GM12878 (cell line): ENCODE data around the gene DNTT. TPM values are rescaled to one million over a fixed set of nuclear protein-coding genes. Genes with fewer than 3 reads are reported as not detected.
A peak's percentile ranks its signal among the peaks of the same experiment; 100 is the strongest.

Source experiments
- BMI1 ChIP-seq: fragments of 450-650 bp; IDR thresholded peaks from 2 replicates; pipeline ENCODE4 v1.6.1; 2016; ENCODE audit warnings: mild to moderate bottlenecking, moderate library complexity, borderline replicate concordance
- CHD1 ChIP-seq: IDR thresholded peaks from 2 replicates; pipeline ENCODE4 v1.6.1; 2012; ENCODE audit warnings: low read depth, low read length, improper control_type of control experiment
- EP300 ChIP-seq, 2 experiments: fragments of 150-350 bp in 1 of 2; IDR thresholded peaks; 2 replicates each; pipeline ENCODE4 v1.6.1; 2011 to 2012; ENCODE audit warnings: low read depth in 2 of 2, low read length in 2 of 2, borderline replicate concordance in 1 of 2, improper control_type of control experiment in 1 of 2, inconsistent platforms in 1 of 2; ENCODE audit not compliant: control insufficient read depth in 1 of 2
- EZH2 ChIP-seq: IDR thresholded peaks from 2 replicates; pipeline ENCODE4 v1.6.1; 2012; ENCODE audit warnings: low read depth, mild to moderate bottlenecking, control low read depth, inconsistent platforms, low read length, borderline replicate concordance; ENCODE audit not compliant: control insufficient read depth
- IRF4 ChIP-seq: IDR thresholded peaks from 2 replicates; pipeline ENCODE4 v1.6.1; 2011; ENCODE audit warnings: low read depth, low read length
- NBN ChIP-seq: fragments of 450-650 bp; IDR thresholded peaks from 2 replicates; pipeline ENCODE4 v1.6.1; 2016
- POLR2AphosphoS5 ChIP-seq: IDR thresholded peaks from 2 replicates; pipeline ENCODE4 v1.6.1; 2011; ENCODE audit warnings: mild to moderate bottlenecking, low read length, inconsistent platforms
- RB1 ChIP-seq: fragments of 450-650 bp; formaldehyde crosslinking; IDR thresholded peaks from 2 replicates; pipeline ENCODE4 v1.6.1; 2017; ENCODE audit warnings: mild to moderate bottlenecking, borderline replicate concordance
- RCOR1 ChIP-seq: conservative IDR thresholded peaks from 2 replicates; pipeline ENCODE4 v1.6.1; 2012; ENCODE audit warnings: low read depth, low read length, improper control_type of control experiment
- SMAD1 ChIP-seq: fragments of 450-650 bp; IDR thresholded peaks from 2 replicates; pipeline ENCODE4 v1.6.1; 2018; ENCODE audit warnings: mild to moderate bottlenecking, low read depth; ENCODE audit not compliant: partially characterized antibody
- SMAD5 ChIP-seq: IDR thresholded peaks from 2 replicates; pipeline ENCODE4 v1.6.1; 2016; ENCODE audit warnings: antibody characterized with exemption, low read depth
- SMARCA5 ChIP-seq: fragments of 450-650 bp; IDR thresholded peaks from 2 replicates; pipeline ENCODE4 v1.6.1; 2017; ENCODE audit warnings: mild to moderate bottlenecking
- TCF12 ChIP-seq: IDR thresholded peaks from 2 replicates; pipeline ENCODE4 v1.6.1; 2011; ENCODE audit warnings: low read depth, mild to moderate bottlenecking, low read length
- TCF3 ChIP-seq: IDR thresholded peaks from 2 replicates; pipeline ENCODE4 v1.6.1; 2012; ENCODE audit warnings: low read depth, mild to moderate bottlenecking, low read length, borderline replicate concordance; ENCODE audit not compliant: insufficient read depth
- ZNF622 ChIP-seq: fragments of 450-650 bp; IDR thresholded peaks from 2 replicates; pipeline ENCODE4 v1.6.1; 2017; ENCODE audit warnings: mild to moderate bottlenecking, inconsistent platforms
- polyA plus RNA-seq, 11 experiments: library from polyadenylated mRNA; depleted of rRNA in 4 of 11; unstranded in 6 of 11; stranded (reverse) in 5 of 11; fragments of >200 nt; fragmentation: Nextera tagmentation in 4 of 11; fragmentation: Illumina TruSeq in 1 of 11; extraction: Ambion mirVana in 4 of 11; extraction: Trizol in 1 of 11; gene quantifications; 1 replicate in 1 of 11; 2 replicates in 10 of 11; pipeline versions ENCODE4 v1.2.1 to v1.2.3, GENCODE V29; 2011 to 2016; ENCODE audit warnings: inconsistent platforms in 2 of 11, missing spikeins in 2 of 11, low read depth in 1 of 11
- total RNA-seq, 4 experiments: library from RNA; depleted of rRNA in 3 of 4; stranded (reverse); fragments of >200 nt in 3 of 4; fragmentation: Illumina TruSeq in 1 of 4; extraction: Trizol in 1 of 4; gene quantifications; 2 replicates each; pipeline versions ENCODE4 v1.2.1 to v1.2.3, GENCODE V29; 2013 to 2021
- TF ChIP-seq, protein P1 (sequence below): fragments of 450-650 bp; IDR thresholded peaks from 2 replicates; pipeline ENCODE4 v1.6.1; 2016; ENCODE audit warnings: mild to moderate bottlenecking, moderate library complexity, borderline replicate concordance
- TF ChIP-seq, protein P2 (sequence below): IDR thresholded peaks from 2 replicates; pipeline ENCODE4 v1.6.1; 2011; ENCODE audit warnings: borderline replicate concordance, low read depth, mild to moderate bottlenecking, moderate library complexity, mixed read lengths, low read length; ENCODE audit not compliant: insufficient read depth; ENCODE audit errors: extremely low read length
- TF ChIP-seq, protein P3 (sequence below): IDR thresholded peaks from 2 replicates; pipeline ENCODE4 v1.6.1; 2011; ENCODE audit warnings: mild to moderate bottlenecking, low read depth, low read length, moderate library complexity; ENCODE audit not compliant: insufficient replicate concordance
- TF ChIP-seq, protein P4 (sequence below): IDR thresholded peaks from 2 replicates; pipeline ENCODE4 v1.6.1; 2011; ENCODE audit warnings: borderline replicate concordance, low read depth, mild to moderate bottlenecking, moderate library complexity, low read length; ENCODE audit not compliant: insufficient read depth, poor library complexity, severe bottlenecking
- TF ChIP-seq, protein P5 (sequence below): fragments of 450-650 bp; IDR thresholded peaks from 2 replicates; pipeline ENCODE4 v1.6.1; 2017; ENCODE audit warnings: borderline replicate concordance

The DNTT gene
- total and polyA plus RNA-seq, 10 of the 15 experiments (the other 5 are each of a cell fraction or from before 2014, with no cell fraction given): 0.06 to 0.13 (median 0.09) TPM; not detected in 5

DNA sequence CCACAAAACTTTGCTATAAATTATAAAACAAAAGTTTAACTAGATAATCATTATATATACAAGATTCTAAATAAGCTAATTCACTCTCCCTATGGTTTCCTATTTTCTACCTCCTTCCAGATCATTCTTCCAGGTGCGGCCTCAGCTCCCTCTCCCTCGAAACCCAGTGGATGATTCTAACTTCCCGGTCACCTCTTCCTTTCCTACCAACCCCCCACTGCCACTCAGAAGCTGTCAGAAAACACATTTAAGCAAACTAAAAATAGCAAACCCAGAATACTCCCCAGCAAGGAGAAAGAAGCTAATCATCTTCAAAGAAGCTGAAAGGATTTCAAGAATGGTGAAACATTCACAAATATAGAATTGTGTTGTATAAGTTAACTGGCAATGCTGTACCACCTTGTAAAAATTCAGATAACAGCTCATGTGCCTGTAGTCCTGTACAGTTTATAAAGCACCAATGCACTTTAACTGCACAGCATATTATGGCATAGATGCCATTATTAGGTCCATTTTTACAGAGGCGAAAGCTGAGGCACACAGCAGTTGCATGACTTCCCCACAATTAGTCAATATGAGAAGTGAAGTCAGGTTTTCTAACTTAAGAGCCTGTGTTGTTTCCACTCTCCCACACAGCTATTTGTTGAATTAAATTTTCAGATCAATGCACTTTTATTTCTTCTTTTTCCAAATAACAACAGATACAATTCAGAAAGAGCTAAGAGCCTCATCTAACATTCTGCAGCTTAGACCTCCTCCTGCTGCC lies 13.7 kb upstream of the DNTT start (continued):
- TF ChIP-seq, protein P1, sequence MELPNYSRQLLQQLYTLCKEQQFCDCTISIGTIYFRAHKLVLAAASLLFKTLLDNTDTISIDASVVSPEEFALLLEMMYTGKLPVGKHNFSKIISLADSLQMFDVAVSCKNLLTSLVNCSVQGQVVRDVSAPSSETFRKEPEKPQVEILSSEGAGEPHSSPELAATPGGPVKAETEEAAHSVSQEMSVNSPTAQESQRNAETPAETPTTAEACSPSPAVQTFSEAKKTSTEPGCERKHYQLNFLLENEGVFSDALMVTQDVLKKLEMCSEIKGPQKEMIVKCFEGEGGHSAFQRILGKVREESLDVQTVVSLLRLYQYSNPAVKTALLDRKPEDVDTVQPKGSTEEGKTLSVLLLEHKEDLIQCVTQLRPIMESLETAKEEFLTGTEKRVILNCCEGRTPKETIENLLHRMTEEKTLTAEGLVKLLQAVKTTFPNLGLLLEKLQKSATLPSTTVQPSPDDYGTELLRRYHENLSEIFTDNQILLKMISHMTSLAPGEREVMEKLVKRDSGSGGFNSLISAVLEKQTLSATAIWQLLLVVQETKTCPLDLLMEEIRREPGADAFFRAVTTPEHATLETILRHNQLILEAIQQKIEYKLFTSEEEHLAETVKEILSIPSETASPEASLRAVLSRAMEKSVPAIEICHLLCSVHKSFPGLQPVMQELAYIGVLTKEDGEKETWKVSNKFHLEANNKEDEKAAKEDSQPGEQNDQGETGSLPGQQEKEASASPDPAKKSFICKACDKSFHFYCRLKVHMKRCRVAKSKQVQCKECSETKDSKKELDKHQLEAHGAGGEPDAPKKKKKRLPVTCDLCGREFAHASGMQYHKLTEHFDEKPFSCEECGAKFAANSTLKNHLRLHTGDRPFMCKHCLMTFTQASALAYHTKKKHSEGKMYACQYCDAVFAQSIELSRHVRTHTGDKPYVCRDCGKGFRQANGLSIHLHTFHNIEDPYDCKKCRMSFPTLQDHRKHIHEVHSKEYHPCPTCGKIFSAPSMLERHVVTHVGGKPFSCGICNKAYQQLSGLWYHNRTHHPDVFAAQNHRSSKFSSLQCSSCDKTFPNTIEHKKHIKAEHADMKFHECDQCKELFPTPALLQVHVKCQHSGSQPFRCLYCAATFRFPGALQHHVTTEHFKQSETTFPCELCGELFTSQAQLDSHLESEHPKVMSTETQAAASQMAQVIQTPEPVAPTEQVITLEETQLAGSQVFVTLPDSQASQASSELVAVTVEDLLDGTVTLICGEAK: no peak; the same call in 1 of the 2 replicates
- TF ChIP-seq SMAD5: no peak
- no peak for TF ChIP-seq ZNF622
- peak; percentile 81 for TF ChIP-seq SMARCA5
- TF ChIP-seq, protein P2, sequence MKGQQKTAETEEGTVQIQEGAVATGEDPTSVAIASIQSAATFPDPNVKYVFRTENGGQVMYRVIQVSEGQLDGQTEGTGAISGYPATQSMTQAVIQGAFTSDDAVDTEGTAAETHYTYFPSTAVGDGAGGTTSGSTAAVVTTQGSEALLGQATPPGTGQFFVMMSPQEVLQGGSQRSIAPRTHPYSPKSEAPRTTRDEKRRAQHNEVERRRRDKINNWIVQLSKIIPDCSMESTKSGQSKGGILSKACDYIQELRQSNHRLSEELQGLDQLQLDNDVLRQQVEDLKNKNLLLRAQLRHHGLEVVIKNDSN: no peak
- 0 out of 2 replicates have a peak, but pooled peaks have one; percentile 11 for TF ChIP-seq TCF12
- no peak for TF ChIP-seq POLR2AphosphoS5
- no peak for TF ChIP-seq RB1
- no peak for TF ChIP-seq BMI1
- no peak for TF ChIP-seq SMAD1
- no peak for TF ChIP-seq TCF3
- TF ChIP-seq, protein P3, sequence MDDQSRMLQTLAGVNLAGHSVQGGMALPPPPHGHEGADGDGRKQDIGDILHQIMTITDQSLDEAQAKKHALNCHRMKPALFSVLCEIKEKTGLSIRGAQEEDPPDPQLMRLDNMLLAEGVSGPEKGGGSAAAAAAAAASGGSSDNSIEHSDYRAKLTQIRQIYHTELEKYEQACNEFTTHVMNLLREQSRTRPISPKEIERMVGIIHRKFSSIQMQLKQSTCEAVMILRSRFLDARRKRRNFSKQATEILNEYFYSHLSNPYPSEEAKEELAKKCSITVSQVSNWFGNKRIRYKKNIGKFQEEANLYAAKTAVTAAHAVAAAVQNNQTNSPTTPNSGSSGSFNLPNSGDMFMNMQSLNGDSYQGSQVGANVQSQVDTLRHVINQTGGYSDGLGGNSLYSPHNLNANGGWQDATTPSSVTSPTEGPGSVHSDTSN: no peak
- 0 out of 2 replicates have a peak, but pooled peaks have one; percentile 16 for TF ChIP-seq NBN
- TF ChIP-seq RCOR1: no peak
- TF ChIP-seq, protein P4, sequence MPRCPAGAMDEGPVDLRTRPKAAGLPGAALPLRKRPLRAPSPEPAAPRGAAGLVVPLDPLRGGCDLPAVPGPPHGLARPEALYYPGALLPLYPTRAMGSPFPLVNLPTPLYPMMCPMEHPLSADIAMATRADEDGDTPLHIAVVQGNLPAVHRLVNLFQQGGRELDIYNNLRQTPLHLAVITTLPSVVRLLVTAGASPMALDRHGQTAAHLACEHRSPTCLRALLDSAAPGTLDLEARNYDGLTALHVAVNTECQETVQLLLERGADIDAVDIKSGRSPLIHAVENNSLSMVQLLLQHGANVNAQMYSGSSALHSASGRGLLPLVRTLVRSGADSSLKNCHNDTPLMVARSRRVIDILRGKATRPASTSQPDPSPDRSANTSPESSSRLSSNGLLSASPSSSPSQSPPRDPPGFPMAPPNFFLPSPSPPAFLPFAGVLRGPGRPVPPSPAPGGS: no peak
- TF ChIP-seq EP300 (IDR thresholded peaks at IDR 0.05; ENCODE audit: borderline replicate concordance in 1 of 2, control insufficient read depth in 1 of 2, low read depth in 2 of 2, low read length in 2 of 2): peak in 1 of 2 experiments; percentile 55; a peak in 1 of 4 replicates
- no peak for TF ChIP-seq CHD1
- TF ChIP-seq, protein P5, sequence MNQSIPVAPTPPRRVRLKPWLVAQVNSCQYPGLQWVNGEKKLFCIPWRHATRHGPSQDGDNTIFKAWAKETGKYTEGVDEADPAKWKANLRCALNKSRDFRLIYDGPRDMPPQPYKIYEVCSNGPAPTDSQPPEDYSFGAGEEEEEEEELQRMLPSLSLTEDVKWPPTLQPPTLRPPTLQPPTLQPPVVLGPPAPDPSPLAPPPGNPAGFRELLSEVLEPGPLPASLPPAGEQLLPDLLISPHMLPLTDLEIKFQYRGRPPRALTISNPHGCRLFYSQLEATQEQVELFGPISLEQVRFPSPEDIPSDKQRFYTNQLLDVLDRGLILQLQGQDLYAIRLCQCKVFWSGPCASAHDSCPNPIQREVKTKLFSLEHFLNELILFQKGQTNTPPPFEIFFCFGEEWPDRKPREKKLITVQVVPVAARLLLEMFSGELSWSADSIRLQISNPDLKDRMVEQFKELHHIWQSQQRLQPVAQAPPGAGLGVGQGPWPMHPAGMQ: no peak
- TF ChIP-seq EZH2: no peak
- peak; percentile 76; the same call in 1 of the 2 replicates for TF ChIP-seq IRF4
